WTC11 (cell line): ENCODE measurements around the gene KCNC2. TPM values are rescaled to one million over a fixed set of nuclear protein-coding genes. Genes with fewer than 3 reads are reported as not detected.

ENCODE experiments used
- ATAC-seq: fragments of 200-7000 bp; cut with Tn5 transposase; 2 replicates; pipeline ENCODE4 v1.10.0; 2021; ENCODE audit warnings: mild to moderate bottlenecking, moderate library complexity
- CTCF ChIA-PET: fragments of 300-600 bp; sonication (Branson Sonifier 250); formaldehyde crosslinking; loops from one replicate; lab custom pipeline; 2021; ENCODE audit warnings: antibody characterized with exemption; lab: Charles Lee
- POLR2A ChIA-PET: fragments of 350-600 bp; sonication (Branson Sonifier 250); formaldehyde crosslinking; loops from one replicate; lab custom pipeline; 2021; ENCODE audit warnings: antibody characterized with exemption; lab: Charles Lee
- DNase-seq: peaks from one replicate; pipeline ENCODE4 v3.0.0; 2021; ENCODE audit warnings: low spot score
- H3K27ac Mint-ChIP-seq: 2 replicates; pipeline ENCODE4 v1.8.0; 2021; ENCODE audit warnings: mixed read lengths
- H3K27me3 Mint-ChIP-seq: 2 replicates; pipeline ENCODE4 v1.8.0; 2021; ENCODE audit warnings: low read depth, mild to moderate bottlenecking, moderate library complexity, mixed read lengths
- H3K36me3 Mint-ChIP-seq: 2 replicates; pipeline ENCODE4 v1.8.0; 2021; ENCODE audit warnings: mixed read lengths
- H3K4me1 Mint-ChIP-seq: 2 replicates; pipeline ENCODE4 v1.8.0; 2022; ENCODE audit warnings: mixed read lengths
- H3K4me3 Mint-ChIP-seq: 2 replicates; pipeline ENCODE4 v1.8.0; 2021; ENCODE audit warnings: mild to moderate bottlenecking, moderate library complexity, mixed read lengths
- H3K9me3 Mint-ChIP-seq: 2 replicates; pipeline ENCODE4 v1.8.0; 2021; ENCODE audit warnings: mixed read lengths
- CREM ChIP-seq: sonication (generic); formaldehyde crosslinking; IDR thresholded peaks from 2 replicates; pipeline ENCODE4 v1.8.1; 2022; ENCODE audit warnings: mild to moderate bottlenecking, missing genetic modification reagents, moderate library complexity
- ETV6 ChIP-seq: sonication (generic); formaldehyde crosslinking; IDR thresholded peaks from 2 replicates; pipeline ENCODE4 v1.8.1; 2022; ENCODE audit warnings: mild to moderate bottlenecking, missing genetic modification reagents
- GABPB1 ChIP-seq: sonication (generic); formaldehyde crosslinking; IDR thresholded peaks from 2 replicates; pipeline ENCODE4 v1.8.1; 2023; ENCODE audit warnings: mild to moderate bottlenecking, missing genetic modification reagents
- JUN ChIP-seq: sonication (generic); formaldehyde crosslinking; IDR thresholded peaks from 2 replicates; pipeline ENCODE4 v1.8.0; 2023; ENCODE audit warnings: mild to moderate bottlenecking, missing genetic modification reagents
- NFATC4 ChIP-seq: fragments of 250-450 bp; sonication (Bioruptor Pico); IDR thresholded peaks from 2 replicates; pipeline ENCODE4 v1.9.0; 2021; ENCODE audit warnings: mild to moderate bottlenecking
- NFE2L1 ChIP-seq: sonication (generic); formaldehyde crosslinking; IDR thresholded peaks from 2 replicates; pipeline ENCODE4 v1.8.1; 2023; ENCODE audit warnings: missing genetic modification reagents
- NR1H2 ChIP-seq: sonication (generic); formaldehyde crosslinking; IDR thresholded peaks from 2 replicates; pipeline ENCODE4 v1.9.0; 2021; ENCODE audit warnings: mild to moderate bottlenecking, moderate library complexity, missing genetic modification reagents
- NR3C1 ChIP-seq: sonication (generic); formaldehyde crosslinking; conservative IDR thresholded peaks from 2 replicates; pipeline ENCODE4 v1.8.1; 2023; ENCODE audit warnings: low read depth, mild to moderate bottlenecking, missing genetic modification reagents
- OVOL2 ChIP-seq: fragments of 250-450 bp; sonication (Bioruptor Pico); IDR thresholded peaks from 2 replicates; pipeline ENCODE4 v1.9.0; 2021; ENCODE audit warnings: mild to moderate bottlenecking, borderline replicate concordance
- PRRX2 ChIP-seq: fragments of 250-450 bp; sonication (Bioruptor Pico); IDR thresholded peaks from 2 replicates; pipeline ENCODE4 v1.8.0; 2021; ENCODE audit warnings: mild to moderate bottlenecking
- RORB ChIP-seq: fragments of 250-450 bp; sonication (Bioruptor Pico); IDR thresholded peaks from 2 replicates; pipeline ENCODE4 v1.9.0; 2021; ENCODE audit warnings: mild to moderate bottlenecking
- SP1 ChIP-seq: sonication (generic); formaldehyde crosslinking; conservative IDR thresholded peaks from 2 replicates; pipeline ENCODE4 v1.8.1; 2022; ENCODE audit warnings: missing genetic modification reagents
- TEAD4 ChIP-seq: sonication (generic); formaldehyde crosslinking; IDR thresholded peaks from 2 replicates; pipeline ENCODE4 v1.8.0; 2022; ENCODE audit warnings: mild to moderate bottlenecking, missing genetic modification reagents
- ZNF219 ChIP-seq: sonication (generic); formaldehyde crosslinking; IDR thresholded peaks from 2 replicates; pipeline ENCODE4 v1.8.0; 2023; ENCODE audit warnings: missing genetic modification reagents, mild to moderate bottlenecking, borderline replicate concordance
- ZNF232 ChIP-seq: sonication (generic); formaldehyde crosslinking; IDR thresholded peaks from 2 replicates; pipeline ENCODE4 v1.8.0; 2022; ENCODE audit warnings: mild to moderate bottlenecking, missing genetic modification reagents
- ZNF263 ChIP-seq: sonication (generic); formaldehyde crosslinking; IDR thresholded peaks from 2 replicates; pipeline ENCODE4 v1.8.1; 2022; ENCODE audit warnings: low read depth, mild to moderate bottlenecking, moderate library complexity, missing genetic modification reagents
- total RNA-seq: library from RNA; stranded (reverse); gene quantifications from 3 replicates; pipeline ENCODE4 v1.2.3, GENCODE V29; 2021
- TF ChIP-seq, protein P1 (sequence below): sonication (generic); formaldehyde crosslinking; IDR thresholded peaks from 2 replicates; pipeline ENCODE4 v1.8.1; 2022; ENCODE audit warnings: low read depth, mild to moderate bottlenecking, moderate library complexity, missing genetic modification reagents, borderline replicate concordance
- TF ChIP-seq, protein P2 (sequence below): sonication (generic); formaldehyde crosslinking; IDR thresholded peaks from 2 replicates; pipeline ENCODE4 v1.8.1; 2023; ENCODE audit warnings: mild to moderate bottlenecking, moderate library complexity, missing genetic modification reagents
- TF ChIP-seq, protein P3 (sequence below): sonication (generic); formaldehyde crosslinking; IDR thresholded peaks from 2 replicates; pipeline ENCODE4 v1.8.1; 2022; ENCODE audit warnings: mild to moderate bottlenecking, moderate library complexity, missing genetic modification reagents
- TF ChIP-seq, protein P4 (sequence below): fragments of 200-600 bp; IDR thresholded peaks from 2 replicates; pipeline ENCODE4 v1.8.0; 2022; ENCODE audit warnings: antibody characterized with exemption
- TF ChIP-seq, protein P5 (sequence below): sonication (generic); formaldehyde crosslinking; conservative IDR thresholded peaks from 2 replicates; pipeline ENCODE4 v1.8.1; 2022; ENCODE audit warnings: mild to moderate bottlenecking, missing genetic modification reagents

KCNC2 gene
- total RNA-seq, 1 experiment from 2014 or later: not detected

DNA sequence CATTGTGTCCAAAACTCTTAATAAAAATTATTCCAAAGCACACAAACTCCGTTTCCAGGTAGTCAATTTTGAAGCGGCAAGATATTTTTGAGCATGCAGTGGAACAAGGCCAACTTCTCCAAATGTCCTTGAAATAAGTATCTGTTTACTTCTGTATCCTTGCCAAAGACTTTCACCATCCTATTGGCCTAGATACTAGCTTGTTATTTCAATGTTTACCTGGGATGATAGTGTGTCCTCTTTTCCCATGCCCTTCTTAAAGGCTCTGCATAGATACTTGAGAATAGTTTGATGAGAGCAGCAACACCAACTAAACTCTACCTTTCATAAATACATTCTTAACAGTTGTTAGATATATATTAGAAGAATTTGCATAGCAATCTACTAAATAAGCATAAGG lies 160.9 kb downstream of the KCNC2 start:
- H3K4me3 Mint-ChIP-seq: no peak overlapping the region
- no peaks in the 10 kb centered on the region for H3K4me1 Mint-ChIP-seq
- TF ChIP-seq NFE2L1 (CRISPR knock-in tag) (no peak), JUN (CRISPR knock-in tag) (no peak), OVOL2 (CRISPR knock-in tag) (no peak), NFATC4 (CRISPR knock-in tag) (no peak), TEAD4 (CRISPR knock-in tag) (no peak), ZNF219 (CRISPR knock-in tag) (no peak), PRRX2 (CRISPR knock-in tag) (no peak), GABPB1 (no peak), CREM (CRISPR knock-in tag) (no peak), NR1H2 (CRISPR knock-in tag) (no peak), RORB (no peak), ZNF263 (no peak), ETV6 (CRISPR knock-in tag) (no peak), SP1 (CRISPR knock-in tag) (no peak), ZNF232 (CRISPR knock-in tag) (no peak), NR3C1 (CRISPR knock-in tag) (no peak)
- TF ChIP-seq, protein P1, sequence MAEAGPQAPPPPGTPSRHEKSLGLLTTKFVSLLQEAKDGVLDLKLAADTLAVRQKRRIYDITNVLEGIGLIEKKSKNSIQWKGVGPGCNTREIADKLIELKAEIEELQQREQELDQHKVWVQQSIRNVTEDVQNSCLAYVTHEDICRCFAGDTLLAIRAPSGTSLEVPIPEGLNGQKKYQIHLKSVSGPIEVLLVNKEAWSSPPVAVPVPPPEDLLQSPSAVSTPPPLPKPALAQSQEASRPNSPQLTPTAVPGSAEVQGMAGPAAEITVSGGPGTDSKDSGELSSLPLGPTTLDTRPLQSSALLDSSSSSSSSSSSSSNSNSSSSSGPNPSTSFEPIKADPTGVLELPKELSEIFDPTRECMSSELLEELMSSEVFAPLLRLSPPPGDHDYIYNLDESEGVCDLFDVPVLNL (CRISPR knock-in tag): no peak
- TF ChIP-seq, protein P2, sequence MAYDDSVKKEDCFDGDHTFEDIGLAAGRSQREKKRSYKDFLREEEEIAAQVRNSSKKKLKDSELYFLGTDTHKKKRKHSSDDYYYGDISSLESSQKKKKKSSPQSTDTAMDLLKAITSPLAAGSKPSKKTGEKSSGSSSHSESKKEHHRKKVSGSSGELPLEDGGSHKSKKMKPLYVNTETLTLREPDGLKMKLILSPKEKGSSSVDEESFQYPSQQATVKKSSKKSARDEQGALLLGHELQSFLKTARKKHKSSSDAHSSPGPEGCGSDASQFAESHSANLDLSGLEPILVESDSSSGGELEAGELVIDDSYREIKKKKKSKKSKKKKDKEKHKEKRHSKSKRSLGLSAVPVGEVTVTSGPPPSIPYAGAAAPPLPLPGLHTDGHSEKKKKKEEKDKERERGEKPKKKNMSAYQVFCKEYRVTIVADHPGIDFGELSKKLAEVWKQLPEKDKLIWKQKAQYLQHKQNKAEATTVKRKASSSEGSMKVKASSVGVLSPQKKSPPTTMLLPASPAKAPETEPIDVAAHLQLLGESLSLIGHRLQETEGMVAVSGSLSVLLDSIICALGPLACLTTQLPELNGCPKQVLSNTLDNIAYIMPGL (CRISPR knock-in tag): no peak
- TF ChIP-seq, protein P3, sequence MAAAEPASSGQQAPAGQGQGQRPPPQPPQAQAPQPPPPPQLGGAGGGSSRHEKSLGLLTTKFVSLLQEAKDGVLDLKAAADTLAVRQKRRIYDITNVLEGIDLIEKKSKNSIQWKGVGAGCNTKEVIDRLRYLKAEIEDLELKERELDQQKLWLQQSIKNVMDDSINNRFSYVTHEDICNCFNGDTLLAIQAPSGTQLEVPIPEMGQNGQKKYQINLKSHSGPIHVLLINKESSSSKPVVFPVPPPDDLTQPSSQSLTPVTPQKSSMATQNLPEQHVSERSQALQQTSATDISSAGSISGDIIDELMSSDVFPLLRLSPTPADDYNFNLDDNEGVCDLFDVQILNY (CRISPR knock-in tag): no peak
- TF ChIP-seq, protein P4, sequence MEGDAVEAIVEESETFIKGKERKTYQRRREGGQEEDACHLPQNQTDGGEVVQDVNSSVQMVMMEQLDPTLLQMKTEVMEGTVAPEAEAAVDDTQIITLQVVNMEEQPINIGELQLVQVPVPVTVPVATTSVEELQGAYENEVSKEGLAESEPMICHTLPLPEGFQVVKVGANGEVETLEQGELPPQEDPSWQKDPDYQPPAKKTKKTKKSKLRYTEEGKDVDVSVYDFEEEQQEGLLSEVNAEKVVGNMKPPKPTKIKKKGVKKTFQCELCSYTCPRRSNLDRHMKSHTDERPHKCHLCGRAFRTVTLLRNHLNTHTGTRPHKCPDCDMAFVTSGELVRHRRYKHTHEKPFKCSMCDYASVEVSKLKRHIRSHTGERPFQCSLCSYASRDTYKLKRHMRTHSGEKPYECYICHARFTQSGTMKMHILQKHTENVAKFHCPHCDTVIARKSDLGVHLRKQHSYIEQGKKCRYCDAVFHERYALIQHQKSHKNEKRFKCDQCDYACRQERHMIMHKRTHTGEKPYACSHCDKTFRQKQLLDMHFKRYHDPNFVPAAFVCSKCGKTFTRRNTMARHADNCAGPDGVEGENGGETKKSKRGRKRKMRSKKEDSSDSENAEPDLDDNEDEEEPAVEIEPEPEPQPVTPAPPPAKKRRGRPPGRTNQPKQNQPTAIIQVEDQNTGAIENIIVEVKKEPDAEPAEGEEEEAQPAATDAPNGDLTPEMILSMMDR: no peak
- ChIA-PET POLR2A (no interaction called here), CTCF (no interaction called here)
- no peak overlapping the region for H3K27ac Mint-ChIP-seq
- no peaks in the 10 kb centered on the region for H3K36me3 Mint-ChIP-seq
- DNase-seq: no peak
- no peaks in the 10 kb centered on the region for H3K27me3 Mint-ChIP-seq
- ATAC-seq: no peak
- H3K9me3 Mint-ChIP-seq: no peaks in the 10 kb centered on the region

DNA sequence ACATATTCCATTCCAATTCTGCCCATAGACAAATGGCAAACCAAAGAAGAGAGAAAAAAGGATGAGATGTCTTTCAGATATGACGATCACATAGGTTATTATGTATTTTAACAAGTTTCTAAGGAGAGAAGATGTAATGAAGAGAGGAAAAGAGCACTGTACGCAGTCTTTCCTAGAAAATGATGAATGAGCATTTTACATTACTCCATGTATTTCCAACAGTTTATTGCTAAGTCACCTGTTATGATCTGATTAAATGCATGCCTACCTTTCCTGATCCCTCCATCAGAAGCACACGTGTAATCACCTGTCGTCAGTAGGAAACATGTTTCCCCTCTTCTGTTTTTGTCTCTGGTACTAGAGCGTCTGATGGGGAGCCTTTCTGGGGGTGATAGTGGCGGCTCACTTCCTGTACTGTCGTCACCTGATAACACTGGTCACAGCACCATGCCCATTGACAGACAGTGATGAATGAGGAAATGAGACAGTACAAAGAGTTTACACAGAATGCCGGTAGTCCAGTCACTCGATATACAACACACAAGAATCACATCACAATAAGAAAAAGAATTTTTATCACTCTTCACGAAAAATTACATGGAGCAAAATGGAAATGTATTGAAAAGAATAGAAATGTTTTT lies 161.6 kb downstream of the KCNC2 start:
- TF ChIP-seq, protein P5, sequence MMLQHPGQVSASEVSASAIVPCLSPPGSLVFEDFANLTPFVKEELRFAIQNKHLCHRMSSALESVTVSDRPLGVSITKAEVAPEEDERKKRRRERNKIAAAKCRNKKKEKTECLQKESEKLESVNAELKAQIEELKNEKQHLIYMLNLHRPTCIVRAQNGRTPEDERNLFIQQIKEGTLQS (CRISPR knock-in tag): no peak
- Mint-ChIP-seq H3K9me3 (no peaks in the 10 kb centered on the region), H3K27me3 (no peaks in the 10 kb centered on the region), H3K4me3 (no peak overlapping the region), H3K27ac (no peak overlapping the region), H3K36me3 (no peaks in the 10 kb centered on the region), H3K4me1 (no peaks in the 10 kb centered on the region)
- DNase-seq: no peak
- no peak for ATAC-seq
- ChIA-PET POLR2A (no interaction called here), CTCF (no interaction called here)
